ENCODE results near the gene SSX2IP.
A peak's percentile ranks its signal among the peaks of the same experiment; 100 is the strongest.
"Not testable (repeated sequence)": the region's sequence is repeated elsewhere in the genome, so short reads cannot be mapped to it uniquely, and the experiment has no call there.

Gene SSX2IP, protein sequence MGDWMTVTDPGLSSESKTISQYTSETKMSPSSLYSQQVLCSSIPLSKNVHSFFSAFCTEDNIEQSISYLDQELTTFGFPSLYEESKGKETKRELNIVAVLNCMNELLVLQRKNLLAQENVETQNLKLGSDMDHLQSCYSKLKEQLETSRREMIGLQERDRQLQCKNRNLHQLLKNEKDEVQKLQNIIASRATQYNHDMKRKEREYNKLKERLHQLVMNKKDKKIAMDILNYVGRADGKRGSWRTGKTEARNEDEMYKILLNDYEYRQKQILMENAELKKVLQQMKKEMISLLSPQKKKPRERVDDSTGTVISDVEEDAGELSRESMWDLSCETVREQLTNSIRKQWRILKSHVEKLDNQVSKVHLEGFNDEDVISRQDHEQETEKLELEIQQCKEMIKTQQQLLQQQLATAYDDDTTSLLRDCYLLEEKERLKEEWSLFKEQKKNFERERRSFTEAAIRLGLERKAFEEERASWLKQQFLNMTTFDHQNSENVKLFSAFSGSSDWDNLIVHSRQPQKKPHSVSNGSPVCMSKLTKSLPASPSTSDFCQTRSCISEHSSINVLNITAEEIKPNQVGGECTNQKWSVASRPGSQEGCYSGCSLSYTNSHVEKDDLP

DNA sequence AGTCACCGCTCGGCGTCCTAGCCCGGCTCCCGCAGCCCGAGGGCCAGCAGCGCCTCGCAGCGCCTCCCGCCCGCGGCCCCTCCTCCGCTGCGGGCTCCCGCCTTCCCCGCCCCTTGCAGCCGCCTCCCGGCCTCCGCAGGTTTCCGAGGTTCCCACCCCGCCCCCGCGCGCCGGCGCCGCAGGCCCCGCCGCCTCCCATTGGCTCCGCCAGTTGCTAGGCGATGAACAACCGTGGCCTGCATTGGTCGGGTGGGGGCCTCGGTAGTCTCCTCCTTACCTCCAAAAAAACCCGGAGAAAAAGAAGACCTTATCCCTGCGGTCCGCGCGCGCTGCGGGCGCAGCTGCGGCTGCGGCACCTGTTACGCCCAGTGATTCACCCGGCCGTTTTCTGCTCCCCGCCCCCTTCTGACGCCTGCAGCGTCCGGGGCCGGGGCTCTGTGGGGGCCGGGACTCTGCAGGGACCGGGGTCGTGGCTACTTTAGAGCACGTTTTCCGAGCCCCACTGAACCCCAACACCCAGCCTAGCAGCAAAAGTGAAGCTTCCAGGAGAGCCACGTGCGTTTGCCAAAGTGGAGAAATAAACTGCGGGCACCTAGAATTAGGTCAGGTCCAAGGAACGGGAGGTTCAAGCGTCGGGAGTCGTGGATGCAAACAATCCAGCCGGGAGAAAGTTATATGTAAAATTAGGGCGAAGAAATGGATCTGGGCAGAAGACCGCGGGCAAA is at the start of gene SSX2IP:
Gene SSX2IP, minus strand, starts transcription at position 65 of the 725 bp plus-strand sequence. CDS start 19,242 bp downstream, outside the sequence.
- peak; percentile 99 for DNase-seq (ENCODE audit: low read depth)

DNA sequence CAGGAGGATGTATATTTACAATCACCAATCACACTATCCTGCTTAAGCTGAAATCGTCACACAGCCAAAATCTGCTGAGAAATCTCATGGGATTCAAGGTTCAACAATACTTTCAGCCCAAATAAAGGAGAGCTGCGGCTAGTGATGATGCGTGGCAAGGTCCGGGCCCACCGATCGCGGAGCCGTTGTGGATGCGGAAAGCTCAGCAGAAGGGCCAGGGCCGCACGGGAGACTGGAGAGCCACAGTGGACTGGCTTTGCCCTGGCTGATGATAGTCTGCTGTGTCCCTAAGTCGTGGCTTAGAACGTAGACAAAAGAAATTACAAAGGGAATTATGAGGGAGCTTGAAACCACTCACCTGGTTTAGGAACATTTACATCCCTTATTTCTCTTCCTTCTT is 48.0 kb upstream of the SSX2IP start:
- no peak for DNase-seq (ENCODE audit: low read depth)

DNA sequence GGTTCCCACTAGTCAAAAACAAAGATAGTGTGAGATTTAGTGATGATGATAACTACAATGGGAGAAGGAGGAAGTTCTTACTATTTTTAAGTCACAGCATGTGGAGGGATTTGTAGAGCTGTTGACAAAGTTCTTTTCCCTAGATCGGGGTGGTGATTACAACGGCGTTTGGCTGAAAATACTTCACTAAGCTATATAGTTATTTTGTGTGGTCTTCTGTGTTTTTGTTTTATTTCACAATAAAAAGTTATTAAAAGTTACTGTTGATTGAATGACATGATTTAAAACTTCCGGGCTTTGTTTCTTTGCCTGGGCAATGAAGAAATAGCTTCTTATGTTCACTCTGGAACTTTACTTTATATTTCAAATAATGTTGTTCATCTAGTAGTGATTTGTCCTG is 47.3 kb upstream of the SSX2IP start:
- DNase-seq (ENCODE audit: low read depth): no peak

DNA sequence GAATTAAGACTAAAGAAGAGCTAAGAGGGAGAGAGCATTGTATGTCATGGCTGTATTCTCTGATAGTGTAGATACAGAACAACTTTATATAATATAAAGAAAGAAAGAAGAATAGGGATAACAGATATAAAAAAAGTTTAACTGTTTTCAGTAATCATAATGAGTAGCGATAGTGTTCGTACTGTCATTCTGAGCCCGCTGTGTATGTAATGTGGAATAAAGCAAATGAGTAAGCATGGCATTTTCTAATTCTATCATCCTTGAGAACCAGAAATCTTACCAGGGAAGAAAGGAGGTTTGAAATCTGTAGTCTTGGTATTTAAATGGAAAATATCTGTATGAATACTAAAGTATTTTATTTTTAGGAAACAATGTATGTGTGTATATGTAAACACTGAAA is 46.7 kb upstream of the SSX2IP start:
- no peak for DNase-seq (ENCODE audit: low read depth)

DNA sequence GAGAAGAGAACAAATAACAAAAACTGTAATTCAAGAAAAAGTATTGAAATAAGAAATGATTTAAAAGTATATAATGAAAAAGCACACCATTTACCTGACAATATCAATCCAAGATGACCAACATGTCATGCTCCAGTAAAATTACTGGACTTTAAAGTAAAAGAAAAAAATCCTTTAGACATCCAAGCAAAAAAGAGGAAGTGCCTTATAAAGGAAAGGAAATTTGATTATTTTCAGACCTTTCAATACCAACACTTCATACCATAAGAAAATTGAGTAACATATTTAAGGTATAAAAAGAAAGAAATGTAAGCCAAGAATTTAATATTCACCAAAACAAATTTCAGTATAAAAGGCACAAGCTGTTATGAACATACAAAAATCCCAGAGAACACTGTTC is 46.2 kb upstream of the SSX2IP start:
- no peak for DNase-seq (ENCODE audit: low read depth)

DNA sequence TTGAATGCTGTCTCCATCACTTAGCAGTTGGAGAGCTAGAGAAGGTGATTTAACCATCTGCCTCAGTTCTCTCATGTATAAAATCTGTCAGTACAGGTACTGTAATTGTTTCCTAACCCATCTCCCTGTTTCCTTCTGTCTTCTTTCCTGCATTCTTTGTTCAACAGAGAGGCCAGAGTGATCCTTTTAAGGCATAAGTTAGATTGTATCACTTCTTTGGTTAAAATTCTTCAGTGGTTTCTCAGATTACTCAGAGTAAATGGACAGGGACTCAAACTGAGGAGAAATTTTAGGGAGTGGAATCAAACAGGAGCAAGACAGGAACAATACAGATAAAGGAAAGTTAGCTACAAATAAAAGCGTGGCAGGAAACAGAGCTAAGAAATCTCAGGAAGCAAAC is 45.2 kb upstream of the SSX2IP start:
- no peak for DNase-seq (ENCODE audit: low read depth)

DNA sequence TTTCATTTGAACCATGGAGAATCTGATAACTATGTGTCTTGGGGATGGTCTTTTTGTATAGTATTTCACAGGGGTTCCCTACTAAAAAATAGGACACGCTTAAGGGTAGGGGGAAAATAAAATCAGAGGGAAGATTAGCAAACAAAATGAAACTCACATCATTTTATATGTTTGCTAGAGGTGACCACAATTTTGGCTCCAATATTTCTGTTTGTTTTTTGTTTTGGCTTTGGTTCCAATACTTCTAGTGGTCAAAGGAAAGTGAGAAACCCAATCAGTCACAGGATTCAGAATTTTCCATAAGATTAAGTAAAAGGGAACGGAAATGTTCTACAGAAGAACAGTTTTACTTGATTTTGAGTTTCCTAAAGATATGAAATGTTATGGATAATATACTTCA is 42.3 kb upstream of the SSX2IP start:
- DNase-seq (ENCODE audit: low read depth): no peak

DNA sequence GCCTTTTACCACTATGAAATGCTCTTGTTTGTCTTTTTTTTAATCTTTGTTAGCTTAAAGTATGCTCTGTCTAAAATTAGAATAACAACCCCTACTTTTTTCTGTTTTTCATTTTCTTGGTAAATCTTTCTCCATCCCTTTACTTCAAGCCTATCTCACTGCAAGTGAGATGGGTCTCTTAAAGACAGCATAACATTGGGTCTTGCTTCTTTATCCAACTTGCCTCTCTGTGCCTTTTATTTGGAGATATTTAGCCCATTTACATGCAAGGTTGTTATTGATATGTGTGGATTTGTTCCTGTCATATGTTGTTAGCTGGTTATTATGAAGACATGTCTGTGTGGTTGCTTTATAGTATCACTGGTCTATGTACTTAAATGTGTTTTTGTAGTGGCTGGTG is 41.3 kb upstream of the SSX2IP start:
- DNase-seq (ENCODE audit: low read depth): no peak

DNA sequence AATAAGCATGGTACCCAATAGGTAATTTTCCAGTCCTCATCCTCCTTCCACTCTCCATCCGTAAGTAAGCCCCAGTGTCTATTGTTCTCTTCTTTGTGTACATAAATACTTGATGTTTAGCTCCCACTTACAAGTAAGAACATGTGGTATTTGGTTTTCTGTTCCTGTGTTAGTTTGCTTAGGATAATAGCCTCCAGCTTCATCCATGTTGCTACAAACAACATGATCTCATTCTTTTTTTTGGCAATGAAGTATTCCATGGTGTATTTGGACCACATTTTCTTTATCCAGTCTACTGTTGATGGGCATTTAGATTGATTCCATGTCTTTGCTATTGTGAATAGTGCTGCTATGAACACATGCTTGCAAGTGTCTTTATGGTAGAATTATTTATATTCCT is 37.5 kb upstream of the SSX2IP start:
- DNase-seq (ENCODE audit: low read depth): not testable (repeated sequence)

DNA sequence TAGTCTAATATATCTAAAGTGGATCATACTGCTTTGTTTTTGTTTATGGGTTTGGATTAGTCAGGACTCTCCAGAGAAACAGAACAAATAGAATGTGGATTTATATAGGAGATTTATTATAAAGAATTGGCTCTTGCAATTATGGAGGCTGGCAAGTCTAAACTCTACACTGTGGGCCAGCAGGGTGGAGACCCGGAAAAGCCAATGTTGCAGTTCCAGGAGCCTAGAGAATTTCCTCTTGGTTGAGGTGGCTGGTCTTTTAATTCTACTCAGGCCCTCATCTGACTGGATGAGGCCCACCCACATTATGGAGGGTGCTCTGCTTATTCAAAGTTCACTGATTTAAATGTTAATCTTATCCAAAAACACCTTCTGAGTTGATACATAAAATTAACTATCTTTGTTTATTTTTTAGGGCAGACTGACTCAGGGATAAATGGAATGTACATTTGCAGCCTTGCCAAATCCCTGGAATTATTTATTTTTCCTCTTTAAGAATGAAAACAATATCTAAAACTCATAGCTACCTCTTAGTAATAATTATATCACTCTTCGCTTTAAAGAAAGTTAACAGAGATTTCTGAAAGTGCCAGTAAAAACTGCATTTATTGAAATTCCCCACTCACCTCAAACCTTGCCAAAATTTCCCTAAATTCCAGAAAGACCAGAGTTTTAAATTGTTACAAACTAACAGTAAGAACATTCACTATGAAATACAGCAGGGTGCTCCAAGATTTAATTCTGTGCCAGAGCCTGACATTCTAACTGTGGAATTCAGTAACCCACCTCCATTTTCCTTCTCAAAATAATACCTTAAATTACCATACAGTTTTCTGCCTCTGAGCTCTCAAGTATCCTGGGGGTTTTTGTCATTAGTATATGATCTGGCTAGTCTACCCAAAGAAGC is 36.6 kb upstream of the SSX2IP start:
- no peak for DNase-seq (ENCODE audit: low read depth)

DNA sequence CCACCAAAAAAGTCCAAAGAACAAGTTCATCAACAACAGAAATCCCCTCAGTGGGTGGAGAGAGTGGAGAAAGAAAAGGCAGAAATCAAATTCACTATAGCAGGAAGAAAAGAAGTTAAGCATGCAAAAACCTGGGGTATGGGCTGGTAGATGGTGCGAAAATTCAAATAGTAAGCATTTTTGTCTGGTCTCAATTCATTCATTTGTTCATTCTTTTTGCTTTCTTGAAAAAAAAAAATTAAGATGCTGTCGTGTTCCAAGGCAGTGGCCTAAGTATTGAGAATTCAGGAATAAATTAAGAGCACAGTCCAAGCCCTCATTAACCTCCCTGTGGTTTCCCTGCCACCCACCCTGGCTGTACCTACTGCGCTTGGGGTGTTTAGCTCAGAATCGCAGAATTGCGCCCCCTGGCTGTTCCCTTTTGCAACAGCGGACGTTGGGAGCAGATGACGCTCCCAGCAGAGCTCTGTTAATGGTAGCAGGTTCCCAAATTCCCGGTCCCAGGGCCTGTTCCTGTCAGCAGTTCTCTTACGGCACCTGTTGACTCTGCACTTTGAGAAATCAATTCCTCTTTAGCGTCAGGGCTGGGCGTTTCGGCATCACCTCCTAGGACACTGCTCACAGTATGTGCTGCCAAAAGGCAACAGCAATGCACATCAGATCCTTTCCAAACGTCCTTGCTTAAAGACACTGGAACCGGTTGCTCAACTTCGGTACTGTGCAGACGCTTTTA is 34.0 kb upstream of the SSX2IP start:
- DNase-seq (ENCODE audit: low read depth): peak; percentile 5

DNA sequence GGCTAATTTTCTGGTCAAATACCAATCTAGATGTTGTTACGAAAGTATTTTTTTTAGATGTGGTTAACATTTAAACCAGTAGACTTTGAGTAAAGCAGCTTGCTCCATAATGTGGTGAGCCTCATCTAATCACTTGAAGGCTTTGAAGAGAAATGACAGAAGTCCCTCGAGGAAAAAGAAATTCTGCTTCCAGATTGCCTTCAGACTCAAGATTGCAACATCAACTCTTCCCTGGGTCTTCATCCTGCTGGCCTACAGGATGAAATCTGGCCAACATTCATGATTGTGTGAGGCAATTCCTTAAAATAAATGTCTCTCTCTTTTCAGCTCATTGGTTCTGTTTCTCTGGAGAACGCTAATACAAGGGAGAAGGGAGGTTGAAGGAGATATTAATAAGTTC is 32.5 kb upstream of the SSX2IP start:
- DNase-seq (ENCODE audit: low read depth): no peak

DNA sequence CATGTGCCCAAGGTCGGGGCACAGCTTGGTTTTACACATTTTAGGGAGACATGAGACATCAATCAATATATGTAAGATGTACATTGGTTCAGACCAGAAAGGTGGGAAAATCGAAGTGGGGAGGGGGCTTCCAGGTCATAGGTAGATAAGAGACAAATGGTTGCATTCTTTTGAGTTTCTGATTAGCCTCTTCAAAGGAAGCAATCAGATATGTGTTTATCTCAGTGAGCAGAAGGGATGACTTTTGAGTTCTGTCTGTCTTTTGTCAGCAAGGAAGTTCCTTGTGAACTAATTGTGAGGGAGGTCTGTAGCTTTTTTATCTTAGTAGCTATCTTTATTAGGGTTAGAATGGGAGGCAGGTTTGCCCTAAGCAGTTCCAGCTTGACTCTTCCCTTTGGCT is 31.6 kb upstream of the SSX2IP start:
- DNase-seq (ENCODE audit: low read depth): not testable (repeated sequence)

DNA sequence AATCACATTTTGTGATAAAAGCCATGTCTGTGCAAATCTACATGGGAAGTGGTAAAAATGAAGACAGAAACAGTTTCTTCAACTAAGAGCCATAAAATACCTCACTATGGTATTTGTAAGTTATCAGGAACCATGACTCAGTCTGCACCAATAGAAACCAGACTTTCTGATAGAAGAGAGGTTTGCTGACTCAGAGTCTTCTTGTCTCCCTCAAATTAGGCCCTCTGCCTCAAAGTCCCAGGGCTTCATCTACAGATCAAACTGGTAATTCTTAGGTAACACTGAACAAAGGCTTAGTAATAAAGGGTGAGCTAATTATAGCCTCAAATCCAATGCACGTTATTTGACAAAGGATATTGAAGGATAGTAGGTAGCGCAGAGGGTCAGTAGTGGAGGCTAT is 30.9 kb upstream of the SSX2IP start:
- no peak for DNase-seq (ENCODE audit: low read depth)

DNA sequence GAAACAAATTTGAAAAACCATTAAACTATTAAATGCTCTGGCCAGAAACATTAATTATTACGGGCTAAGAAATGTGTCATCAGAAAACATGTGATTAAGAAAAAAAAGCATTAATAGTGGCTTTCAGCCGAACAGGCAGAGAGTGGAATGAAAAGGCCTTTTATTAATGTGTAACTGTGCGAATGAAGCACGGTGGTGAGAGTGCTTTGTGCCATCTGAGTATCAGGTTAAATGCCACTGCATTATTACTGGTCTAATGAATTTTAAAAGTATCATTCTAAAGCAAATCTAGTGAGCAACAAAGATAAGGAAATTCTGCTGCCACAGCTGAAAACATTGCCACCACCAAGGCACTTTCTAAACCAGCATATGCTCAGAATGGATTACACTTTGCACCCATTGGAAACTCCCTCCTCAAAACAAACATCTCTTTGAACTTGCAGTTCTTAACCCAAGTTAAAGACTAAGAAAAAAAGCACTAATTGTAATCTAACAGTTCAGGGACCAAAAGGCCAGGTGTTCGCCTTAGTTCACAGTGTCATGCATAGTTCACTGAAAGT is 30.0 kb upstream of the SSX2IP start:
- DNase-seq (ENCODE audit: low read depth): no peak

DNA sequence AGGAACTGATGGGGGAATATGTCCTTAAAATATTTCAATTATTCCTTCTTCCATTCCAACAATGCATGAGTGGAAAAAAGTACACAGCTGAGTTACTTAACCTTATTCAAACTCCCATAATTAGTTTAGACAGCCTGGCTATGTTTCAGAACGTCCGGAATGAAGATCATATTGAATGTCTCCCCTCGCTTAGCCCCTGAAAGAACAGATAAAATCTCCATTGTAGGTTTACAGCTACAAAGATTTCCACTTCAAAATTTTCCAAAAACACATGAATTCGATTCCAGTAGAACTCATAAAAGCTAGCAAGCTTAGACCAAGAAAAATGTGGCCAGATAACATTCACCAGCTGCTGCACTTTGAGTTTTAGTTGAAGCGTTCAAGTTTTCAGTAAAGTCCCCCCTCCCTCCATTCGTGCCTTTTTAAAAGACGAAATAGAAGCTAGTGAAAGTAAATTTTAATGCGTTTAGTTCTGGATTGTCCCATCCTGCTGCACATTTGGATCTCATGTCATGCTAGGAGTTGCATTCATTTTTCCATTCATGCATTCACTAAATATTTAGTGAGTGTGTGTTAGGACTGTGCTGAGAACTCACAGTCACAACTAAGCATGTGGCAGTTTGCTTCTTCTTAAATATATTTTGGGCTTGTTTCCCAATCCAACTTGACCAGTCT is 29.4 kb upstream of the SSX2IP start:
- DNase-seq (ENCODE audit: low read depth): no peak

DNA sequence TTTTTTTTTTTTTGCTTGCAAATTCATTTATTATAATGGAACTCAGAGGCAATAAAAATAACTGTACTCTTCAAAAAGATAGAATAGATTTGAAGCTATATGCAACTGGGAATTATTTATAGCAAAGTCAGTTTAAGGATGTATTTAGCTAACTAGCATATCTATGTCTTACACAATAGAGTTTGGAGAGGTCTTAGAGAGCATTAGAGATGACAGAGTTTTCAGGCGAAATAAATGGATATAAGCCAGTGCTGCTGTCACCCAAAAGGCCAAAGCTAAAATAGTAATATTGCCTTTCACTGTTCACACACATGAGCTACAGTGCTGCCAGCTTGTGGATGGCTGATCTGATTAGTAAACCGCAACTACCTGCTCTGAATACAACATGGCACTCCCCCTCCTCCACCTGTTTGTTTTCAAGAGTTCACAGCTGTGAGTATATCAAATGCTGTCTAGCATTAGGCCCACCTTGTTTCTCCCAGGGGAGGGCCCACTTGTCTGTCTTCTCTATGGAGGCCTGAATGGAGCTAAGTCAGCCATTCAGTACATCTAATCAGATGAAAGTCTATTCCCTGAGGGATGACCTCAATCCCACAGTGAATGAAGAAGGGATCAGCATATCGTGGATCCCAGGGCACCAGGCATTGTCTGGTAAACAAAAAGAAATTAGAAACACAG is 25.2 kb upstream of the SSX2IP start:
- no peak for DNase-seq (ENCODE audit: low read depth)

DNA sequence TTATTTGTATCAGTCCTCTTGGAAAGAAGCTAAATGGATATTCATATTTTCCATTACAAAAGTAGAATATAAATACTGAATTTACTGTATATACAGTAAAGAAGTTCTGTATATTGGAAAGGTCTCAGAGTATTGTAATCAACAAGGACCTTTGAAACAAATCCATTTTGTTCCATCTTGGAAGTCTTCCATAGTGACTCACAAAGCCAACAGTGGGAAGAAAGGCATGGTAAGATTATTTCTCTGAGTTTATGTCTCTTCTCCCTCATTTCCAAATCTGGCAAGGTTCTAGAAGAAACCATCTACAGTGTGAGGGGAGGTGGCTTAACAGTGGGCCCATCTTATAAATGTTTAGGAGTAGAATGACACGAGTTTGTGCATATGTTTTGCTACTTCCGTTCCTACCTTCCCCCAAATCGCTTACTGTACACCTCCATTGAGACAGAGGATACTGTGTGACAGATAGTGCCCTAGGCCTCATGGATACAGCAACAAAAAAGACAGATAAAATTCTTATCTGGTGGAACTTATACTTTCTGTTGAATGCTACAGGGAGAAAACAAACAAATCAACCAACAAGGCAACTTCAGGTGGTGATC is 22.1 kb upstream of the SSX2IP start:
- DNase-seq (ENCODE audit: low read depth): no peak

DNA sequence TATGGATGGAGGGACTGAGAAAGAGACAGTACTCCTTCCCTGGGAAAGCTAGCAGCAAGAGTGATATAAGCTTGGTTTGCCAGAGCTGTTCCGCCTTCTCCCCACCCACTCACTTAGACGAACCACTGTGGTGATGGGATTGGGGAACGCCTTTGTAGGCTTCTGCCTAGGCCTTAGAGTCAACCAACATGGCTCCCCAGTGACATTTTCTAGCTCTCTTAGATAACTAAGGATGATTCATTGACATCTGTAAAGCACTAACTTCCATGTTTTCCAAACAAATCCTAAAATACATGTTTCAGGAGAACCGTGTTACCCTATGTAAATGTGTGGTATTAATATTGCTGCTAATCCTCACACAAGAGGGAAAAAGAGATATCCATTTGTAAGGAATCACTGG is 21.6 kb upstream of the SSX2IP start:
- DNase-seq (ENCODE audit: low read depth): no peak

All from T-helper 22 cell (primary cell).